Measurements from ENCODE around the gene MMD2.

- TF ChIP-seq EZH2 (IDR thresholded peaks at IDR 0.05; ENCODE audit: low read length, missing control alignments) (no peak), CTCF (conservative IDR thresholded peaks at IDR 0.05 in 1 of 2, IDR thresholded peaks at IDR 0.05 in 1 of 2; ENCODE audit: low read depth in 1 of 2, low read length in 2 of 2) (no peak)
Measured at GRCh38 chr7:4998910-4999309, 39.9 kb upstream of the MMD2 start.

All from fibroblast of lung (primary cell).